DOHH2 (cell line): ENCODE data around the gene SERINC4.

Experiments
- H3F3A ChIP-seq: fragments of 200-600 bp; sonication (generic), shearing (Covaris generic); 2 replicates; pipeline ENCODE4 v1.6.0; 2016; ENCODE audit warnings: antibody characterized with exemption, mild to moderate bottlenecking; ENCODE audit not compliant: control insufficient read depth, insufficient read depth
- H3K27ac ChIP-seq: fragments of 200-600 bp; sonication (generic); 2 replicates; pipeline ENCODE4 v1.5.1; 2014; ENCODE audit warnings: low read depth, mild to moderate bottlenecking, low read length, moderate library complexity
- H3K27me3 ChIP-seq: fragments of 200-600 bp; sonication (generic); 2 replicates; pipeline ENCODE4 v1.6.1; 2014; ENCODE audit warnings: mild to moderate bottlenecking, low read length, mixed read lengths; ENCODE audit not compliant: control insufficient read depth
- H3K36me3 ChIP-seq: fragments of 200-600 bp; sonication (generic); 2 replicates; pipeline ENCODE4 v1.6.1; 2014; ENCODE audit warnings: mild to moderate bottlenecking, low read length, moderate library complexity, mixed read lengths; ENCODE audit not compliant: control insufficient read depth
- H3K4me1 ChIP-seq: fragments of 200-600 bp; sonication (generic); 2 replicates; pipeline ENCODE4 v1.6.1; 2014; ENCODE audit warnings: mild to moderate bottlenecking, low read length, mixed read lengths; ENCODE audit not compliant: control insufficient read depth
- H3K4me2 ChIP-seq: fragments of 200-600 bp; sonication (generic); 2 replicates; pipeline ENCODE4 v1.6.0; 2014; ENCODE audit warnings: mild to moderate bottlenecking, low read length, moderate library complexity
- H3K4me3 ChIP-seq: fragments of 200-600 bp; sonication (generic); 2 replicates; pipeline ENCODE4 v1.5.1; 2014; ENCODE audit warnings: mild to moderate bottlenecking, low read length, mixed read lengths
- H3K79me2 ChIP-seq: fragments of 200-600 bp; sonication (generic); 2 replicates; pipeline ENCODE4 v1.6.1; 2014; ENCODE audit warnings: mild to moderate bottlenecking, low read length, mixed read lengths; ENCODE audit not compliant: control insufficient read depth
- H3K9me2 ChIP-seq: fragments of 200-600 bp; sonication (generic); replicated peaks from 2 replicates; pipeline ENCODE4 v1.6.1; 2014; ENCODE audit warnings: mild to moderate bottlenecking, low read length, mixed read lengths; ENCODE audit not compliant: control insufficient read depth
- H3K9me3 ChIP-seq: fragments of 200-600 bp; sonication (generic); 2 replicates; pipeline ENCODE4 v1.6.1; 2014; ENCODE audit warnings: antibody characterized with exemption, low read length, mixed read lengths; ENCODE audit not compliant: control insufficient read depth, insufficient read depth
- H4K20me1 ChIP-seq: fragments of 200-600 bp; sonication (generic); 2 replicates; pipeline ENCODE4 v1.6.0; 2014; ENCODE audit warnings: low read depth, mild to moderate bottlenecking, antibody characterized with exemption, low read length, moderate library complexity; ENCODE audit not compliant: control insufficient read depth, insufficient read depth
- EZH2phosphoT487 ChIP-seq: fragments of 200-600 bp; sonication (generic); IDR thresholded peaks from 2 replicates; pipeline ENCODE4 v1.6.1; 2017; ENCODE audit warnings: borderline replicate concordance, mild to moderate bottlenecking, antibody characterized with exemption, low read length, moderate library complexity, mixed read lengths
- TF ChIP-seq, protein P1 (sequence below): fragments of 200-600 bp; sonication (generic); IDR thresholded peaks from one replicate; pipeline ENCODE4 v1.5.1; 2014; ENCODE audit warnings: antibody characterized with exemption, mild to moderate bottlenecking, low read depth, low read length; ENCODE audit not compliant: poor library complexity, severe bottlenecking

Gene SERINC4

GRCh38 chr15:43793647-43794046, 6.4 kb downstream of the SERINC4 start:
- Histone ChIP-seq H3K27ac (peak overlapping the region; percentile 99), H4K20me1 (0 out of 2 replicates have a peak, but pooled peaks cover 4% of the 10 kb centered on the region), H3F3A (peaks cover 68% of the 10 kb centered on the region), H3K79me2 (peaks cover 37% of the 10 kb centered on the region), H3K9me3 (no peaks in the 10 kb centered on the region), H3K36me3 (peaks cover 66% of the 10 kb centered on the region), H3K4me1 (peaks cover 87% of the 10 kb centered on the region), H3K4me2 (peak overlapping the region; percentile 79), H3K27me3 (no peaks in the 10 kb centered on the region), H3K9me2 (no peaks in the 10 kb centered on the region), H3K4me3 (peak overlapping the region; percentile 91)
- TF ChIP-seq EZH2phosphoT487 = no peak
- TF ChIP-seq, protein P1, sequence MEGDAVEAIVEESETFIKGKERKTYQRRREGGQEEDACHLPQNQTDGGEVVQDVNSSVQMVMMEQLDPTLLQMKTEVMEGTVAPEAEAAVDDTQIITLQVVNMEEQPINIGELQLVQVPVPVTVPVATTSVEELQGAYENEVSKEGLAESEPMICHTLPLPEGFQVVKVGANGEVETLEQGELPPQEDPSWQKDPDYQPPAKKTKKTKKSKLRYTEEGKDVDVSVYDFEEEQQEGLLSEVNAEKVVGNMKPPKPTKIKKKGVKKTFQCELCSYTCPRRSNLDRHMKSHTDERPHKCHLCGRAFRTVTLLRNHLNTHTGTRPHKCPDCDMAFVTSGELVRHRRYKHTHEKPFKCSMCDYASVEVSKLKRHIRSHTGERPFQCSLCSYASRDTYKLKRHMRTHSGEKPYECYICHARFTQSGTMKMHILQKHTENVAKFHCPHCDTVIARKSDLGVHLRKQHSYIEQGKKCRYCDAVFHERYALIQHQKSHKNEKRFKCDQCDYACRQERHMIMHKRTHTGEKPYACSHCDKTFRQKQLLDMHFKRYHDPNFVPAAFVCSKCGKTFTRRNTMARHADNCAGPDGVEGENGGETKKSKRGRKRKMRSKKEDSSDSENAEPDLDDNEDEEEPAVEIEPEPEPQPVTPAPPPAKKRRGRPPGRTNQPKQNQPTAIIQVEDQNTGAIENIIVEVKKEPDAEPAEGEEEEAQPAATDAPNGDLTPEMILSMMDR = no peak

GRCh38 chr15:43792761-43793476, 7.1 kb downstream of the SERINC4 start:
- Histone ChIP-seq H3K27me3 (no peaks in the 10 kb centered on the region), H3K9me2 (no peaks in the 10 kb centered on the region), H3F3A (peaks cover 70% of the 10 kb centered on the region), H3K4me3 (peak overlapping the region; percentile 91), H3K4me2 (peak overlapping the region; percentile 79), H3K27ac (peak overlapping the region; percentile 99), H3K4me1 (peaks cover 87% of the 10 kb centered on the region), H3K9me3 (no peaks in the 10 kb centered on the region), H4K20me1 (0 out of 2 replicates have a peak, but pooled peaks cover 4% of the 10 kb centered on the region), H3K36me3 (peaks cover 60% of the 10 kb centered on the region), H3K79me2 (peaks cover 37% of the 10 kb centered on the region)
- TF ChIP-seq EZH2phosphoT487 = no peak
- TF ChIP-seq, protein P1 = no peak

GRCh38 chr15:43791993-43792760, 7.8 kb downstream of the SERINC4 start, which contains the start of gene SERF2:
Gene SERF2 (plus strand): TSS chr15:43792320. CDS start chr15:43792377, 57 bp downstream.
- TF ChIP-seq, protein P1 = no peak
- TF ChIP-seq EZH2phosphoT487 = no peak
- peak within 1 kb of the TSS; percentile 99 for H3K27ac ChIP-seq
- H3K4me3 ChIP-seq = peak within 1 kb of the TSS; percentile 91

More at GRCh38 chr15:43791993-43792760, 7.8 kb downstream of the SERINC4 start, which contains the start of gene SERF2:
- H3F3A ChIP-seq = peaks cover 73% of the 10 kb centered on the region
- peak within 1 kb of the TSS; percentile 93 for H3K4me2 ChIP-seq
- H3K79me2 ChIP-seq = peaks cover 35% of the 10 kb centered on the region
- 0 out of 2 replicates have a peak, but pooled peaks cover 4% of the 10 kb centered on the region for H4K20me1 ChIP-seq
- peaks cover 87% of the 10 kb centered on the region for H3K4me1 ChIP-seq
- H3K36me3 ChIP-seq = peaks cover 57% of the 10 kb centered on the region
- no peaks in the 10 kb centered on the region for H3K9me2 ChIP-seq
- H3K9me3 ChIP-seq = no peaks in the 10 kb centered on the region
- no peaks in the 10 kb centered on the region for H3K27me3 ChIP-seq
